ENCODE measurements around the gene NUDT14. TPM values are rescaled to one million over a fixed set of nuclear protein-coding genes. Genes with fewer than 3 reads are reported as not detected.

NUDT14 gene
- total RNA-seq, 4 donors from 2014 or later: 12.9 to 19.4 (median 15.7) TPM

GRCh38 chr14:105200074-105200473, 19.0 kb upstream of the NUDT14 start:
- no peak for TF ChIP-seq POLR2A (IDR thresholded peaks at IDR 0.05)
- TF ChIP-seq, protein P1, sequence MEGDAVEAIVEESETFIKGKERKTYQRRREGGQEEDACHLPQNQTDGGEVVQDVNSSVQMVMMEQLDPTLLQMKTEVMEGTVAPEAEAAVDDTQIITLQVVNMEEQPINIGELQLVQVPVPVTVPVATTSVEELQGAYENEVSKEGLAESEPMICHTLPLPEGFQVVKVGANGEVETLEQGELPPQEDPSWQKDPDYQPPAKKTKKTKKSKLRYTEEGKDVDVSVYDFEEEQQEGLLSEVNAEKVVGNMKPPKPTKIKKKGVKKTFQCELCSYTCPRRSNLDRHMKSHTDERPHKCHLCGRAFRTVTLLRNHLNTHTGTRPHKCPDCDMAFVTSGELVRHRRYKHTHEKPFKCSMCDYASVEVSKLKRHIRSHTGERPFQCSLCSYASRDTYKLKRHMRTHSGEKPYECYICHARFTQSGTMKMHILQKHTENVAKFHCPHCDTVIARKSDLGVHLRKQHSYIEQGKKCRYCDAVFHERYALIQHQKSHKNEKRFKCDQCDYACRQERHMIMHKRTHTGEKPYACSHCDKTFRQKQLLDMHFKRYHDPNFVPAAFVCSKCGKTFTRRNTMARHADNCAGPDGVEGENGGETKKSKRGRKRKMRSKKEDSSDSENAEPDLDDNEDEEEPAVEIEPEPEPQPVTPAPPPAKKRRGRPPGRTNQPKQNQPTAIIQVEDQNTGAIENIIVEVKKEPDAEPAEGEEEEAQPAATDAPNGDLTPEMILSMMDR (IDR thresholded peaks at IDR 0.05): no peak
- intact Hi-C loops (cut with DNase I; ENCODE audit: low total_unique reads): loop anchor here (5.0 kb wide), 1 partner anchor 152 kb away; no protein-coding TSS in a partner anchor
- no peak overlapping the region for H3K4me3 ChIP-seq (ENCODE audit: low read depth, poor library complexity, severe bottlenecking)
- no peak for DNase-seq (ENCODE audit: low spot score in 2 of 2)
- WGBS, 2 donors: 78 to 89% methylated on average over 10 of the region's 10 CpGs

GRCh38 chr14:105199093-105199492, 18.0 kb upstream of the NUDT14 start:
- no peak for TF ChIP-seq POLR2A (IDR thresholded peaks at IDR 0.05)
- TF ChIP-seq, protein P1 (IDR thresholded peaks at IDR 0.05): no peak
- H3K4me3 ChIP-seq (ENCODE audit: low read depth, poor library complexity, severe bottlenecking): no peak overlapping the region
- intact Hi-C loops (cut with DNase I; ENCODE audit: low total_unique reads): loop anchor here (10.0 kb wide), 1 partner anchor 336 kb away; no protein-coding TSS in a partner anchor
- WGBS, 2 donors: 67 to 73% methylated on average over 18 of the region's 18 CpGs
- no peak for DNase-seq (ENCODE audit: low spot score in 2 of 2)

DNA sequence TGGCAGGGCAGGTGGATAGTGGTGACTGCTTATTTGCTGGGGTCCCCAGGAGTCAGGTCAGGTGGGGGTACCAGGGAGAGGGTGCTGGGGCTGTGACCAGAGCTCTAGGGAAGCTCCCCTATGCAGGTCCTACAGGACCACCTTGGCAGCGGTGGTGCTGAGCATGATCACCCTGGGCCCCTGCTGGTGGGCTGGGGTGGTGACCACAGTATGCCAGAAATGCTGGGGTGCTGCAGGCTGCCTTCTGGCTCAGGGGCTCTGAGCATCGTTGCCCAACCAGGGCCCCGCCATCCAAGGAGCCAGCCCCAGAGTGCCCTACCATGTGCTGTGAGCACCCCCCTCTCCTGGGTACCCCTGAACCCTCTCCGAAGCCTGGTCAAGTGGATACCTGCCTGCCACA, 17.5 kb upstream of the NUDT14 start:
- WGBS, 2 donors: 82 to 89% methylated on average over 2 of the region's 4 CpGs
- no peak for TF ChIP-seq POLR2A (IDR thresholded peaks at IDR 0.05)
- TF ChIP-seq, protein P1 (IDR thresholded peaks at IDR 0.05): no peak
- H3K4me3 ChIP-seq (ENCODE audit: low read depth, poor library complexity, severe bottlenecking): no peak overlapping the region
- intact Hi-C loops (cut with DNase I; ENCODE audit: low total_unique reads): loop anchor here (10.0 kb wide), 1 partner anchor 336 kb away; no protein-coding TSS in a partner anchor
- DNase-seq (ENCODE audit: low spot score in 2 of 2): no peak

GRCh38 chr14:105197211-105197641, 16.1 kb upstream of the NUDT14 start:
- no peak for TF ChIP-seq POLR2A (IDR thresholded peaks at IDR 0.05)
- TF ChIP-seq, protein P1 (IDR thresholded peaks at IDR 0.05): no peak
- no peak overlapping the region for H3K4me3 ChIP-seq (ENCODE audit: low read depth, poor library complexity, severe bottlenecking)
- no peak for DNase-seq (ENCODE audit: low spot score in 2 of 2)
- intact Hi-C loops (cut with DNase I; ENCODE audit: low total_unique reads): loop anchor here (10.0 kb wide), 1 partner anchor 338 kb away; no protein-coding TSS in a partner anchor
- 0 to 1% methylated on average over 5 to 12 of the region's 15 CpGs for WGBS, 2 donors

- TF ChIP-seq POLR2A (IDR thresholded peaks at IDR 0.05): no peak
- TF ChIP-seq, protein P1 (IDR thresholded peaks at IDR 0.05): no peak
- WGBS, 2 donors: 9 to 20% methylated on average over 3 to 22 of the region's 58 CpGs
- intact Hi-C loops (cut with DNase I; ENCODE audit: low total_unique reads): loop anchor here (10.0 kb wide), 1 partner anchor 338 kb away; no protein-coding TSS in a partner anchor
- no peak for DNase-seq (ENCODE audit: low spot score in 2 of 2)
- H3K4me3 ChIP-seq (ENCODE audit: low read depth, poor library complexity, severe bottlenecking): no peak overlapping the region
Observed at GRCh38 chr14:105196265-105196960, 15.3 kb upstream of the NUDT14 start.

Measured in lower leg skin (tissue), 4 donors.